Gastrocnemius medialis (tissue), 4 donors: ENCODE data around the gene GMPS. TPM values are rescaled to one million over a fixed set of nuclear protein-coding genes. Genes with fewer than 3 reads are reported as not detected.
"Not testable (repeated sequence)": the region's sequence is repeated elsewhere in the genome, so short reads cannot be mapped to it uniquely, and the experiment has no call there.

ENCODE experiments used
- ATAC-seq, 2 donors: fragments of 150-250 bp; one replicate each; pipeline ENCODE4 v1.9.1; 2016
- DNase-seq, 2 donors: peaks; one replicate each; pipeline ENCODE4 v3.0.0-alpha.2; 2019
- H3K27ac ChIP-seq, 4 donors: fragments of 200-600 bp; sonication (generic); 1 replicate in 1 of 4; 2 replicates in 3 of 4; pipeline ENCODE4 v1.5.1; 2016 to 2018; ENCODE audit warnings: mild to moderate bottlenecking in 2 of 4, moderate library complexity in 1 of 4
- H3K27me3 ChIP-seq, 3 donors: fragments of 200-600 bp; sonication (generic) in 2 of 3; 1 replicate in 1 of 3; 2 replicates in 2 of 3; pipeline versions ENCODE4 v1.5.1 to v1.6.0; 2016 to 2019; ENCODE audit warnings: mild to moderate bottlenecking in 1 of 3, moderate library complexity in 1 of 3
- H3K36me3 ChIP-seq, 2 donors: fragments of 200-600 bp; sonication (generic) in 1 of 2; one replicate each; pipeline ENCODE4 v1.5.1; 2017 to 2018
- H3K4me1 ChIP-seq, 2 donors: fragments of 200-600 bp; sonication (generic) in 1 of 2; one replicate each; pipeline ENCODE4 v1.5.1; 2016 to 2017; ENCODE audit warnings: mild to moderate bottlenecking in 2 of 2
- H3K4me3 ChIP-seq, 4 donors: fragments of 200-600 bp; sonication (generic) in 3 of 4; 1 replicate in 1 of 4; 2 replicates in 3 of 4; pipeline ENCODE4 v1.5.1; 2016 to 2019; ENCODE audit warnings: mild to moderate bottlenecking in 2 of 4
- H3K9me3 ChIP-seq, 3 donors: fragments of 200-600 bp; sonication (generic) in 2 of 3; 1 replicate in 1 of 3; 2 replicates in 2 of 3; pipeline ENCODE4 v1.5.1; 2016 to 2019
- CTCF ChIP-seq, 5 experiments: fragments of 450-650 bp in 3 of 5; fragments of 200-600 bp in 2 of 5; sonication (generic) in 2 of 5; IDR thresholded peaks in 4 of 5; conservative IDR thresholded peaks in 1 of 5; 1 replicate in 4 of 5; 2 replicates in 1 of 5; pipeline ENCODE4 v1.5.1; 2016 to 2019; ENCODE audit warnings: antibody characterized with exemption in 5 of 5, mild to moderate bottlenecking in 3 of 5, moderate library complexity in 3 of 5
- POLR2A ChIP-seq, 2 donors: fragments of 450-650 bp; IDR thresholded peaks; one replicate each; pipeline ENCODE4 v1.6.1; 2017; ENCODE audit warnings: antibody characterized with exemption in 2 of 2, mild to moderate bottlenecking in 2 of 2, moderate library complexity in 2 of 2
- in situ Hi-C, 4 donors: fragments of 200-750 bp; cut with MboI; loops; one replicate each; pipeline versions ENCODE4 v1.15.0 to v1.8.0; 2017; ENCODE audit warnings: low sequenced_read_pairs in 4 of 4
- intact Hi-C: fragments of 100-400 bp; cut with DNase I; formaldehyde crosslinking; loops from one replicate; pipeline ENCODE4 v1.15.1; 2023; ENCODE audit warnings: low total_unique reads
- total RNA-seq, 4 donors: library from RNA; depleted of rRNA; stranded (reverse); fragments of >200 nt; gene quantifications; one replicate each; pipeline versions ENCODE4 v1.1.0 to v1.2.3, GENCODE V29; 2016

Gene GMPS
- total RNA-seq, 4 donors from 2014 or later, result 26.7 to 34.7 (median 32.5) TPM

DNA sequence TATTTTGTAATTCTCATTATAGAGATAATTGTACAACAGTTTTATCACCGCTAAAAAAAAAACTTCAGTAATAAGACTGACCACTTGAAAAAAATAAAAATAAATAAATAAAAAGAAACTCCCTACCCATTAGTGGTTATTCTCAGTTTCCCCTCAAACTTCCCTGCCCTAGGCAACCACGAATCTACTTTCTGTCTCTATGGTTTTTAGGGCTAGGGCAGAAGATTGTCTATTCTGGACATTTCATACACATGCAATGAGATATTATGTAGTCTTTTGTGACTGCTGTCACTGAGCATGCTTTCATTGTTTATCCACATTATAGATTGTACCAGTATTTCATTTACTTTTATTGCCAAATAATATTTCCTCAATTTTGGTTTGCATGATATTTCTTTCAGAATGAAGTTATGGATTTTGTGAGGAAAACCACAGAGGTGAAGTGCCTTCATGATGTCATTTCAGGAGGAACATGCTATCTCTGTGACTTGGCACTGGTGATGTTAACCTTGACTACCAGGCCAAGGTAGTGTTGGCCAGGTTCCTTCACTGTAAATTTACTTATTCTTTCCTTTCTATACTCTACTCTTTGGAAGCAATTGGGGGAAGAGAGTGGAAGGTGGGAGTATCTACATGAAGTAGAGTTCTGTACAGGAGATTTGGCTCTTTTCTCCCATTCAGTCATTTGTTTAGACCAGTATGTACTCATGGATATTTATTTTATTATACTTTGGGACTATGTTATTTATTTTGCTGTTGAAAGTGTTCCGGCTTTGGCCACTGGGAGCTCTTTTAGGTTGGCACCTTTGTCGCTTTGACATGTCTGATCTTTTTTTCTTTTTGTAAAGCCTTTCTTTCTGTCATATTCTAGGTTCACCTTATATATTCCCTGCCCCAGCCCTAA, 86.3 kb downstream of the GMPS start:
- ATAC-seq (no peak), DNase-seq (no peak)
- TF ChIP-seq POLR2A (IDR thresholded peaks at IDR 0.05) (no peak), CTCF (IDR thresholded peaks at IDR 0.05 in 4 of 5, conservative IDR thresholded peaks at IDR 0.05 in 1 of 5) (no peak)
- intact Hi-C loops (no loop called here), in situ Hi-C loops (no loop called here)
- Histone ChIP-seq H3K36me3 (no peaks in the 10 kb centered on the region), H3K27me3 (no peaks in the 10 kb centered on the region), H3K27ac (no peak overlapping the region), H3K4me1 (no peaks in the 10 kb centered on the region), H3K4me3 (no peak overlapping the region), H3K9me3 (no peaks in the 10 kb centered on the region)

GRCh38 chr3:155957412-155957880, 87.0 kb downstream of the GMPS start:
- in situ Hi-C loops (no loop called here), intact Hi-C loops (no loop called here)
- H3K4me1 ChIP-seq, result no peaks in the 10 kb centered on the region
- TF ChIP-seq CTCF (IDR thresholded peaks at IDR 0.05 in 4 of 5, conservative IDR thresholded peaks at IDR 0.05 in 1 of 5), result no peak
- TF ChIP-seq POLR2A (IDR thresholded peaks at IDR 0.05), result no peak
- DNase-seq (no peak), ATAC-seq (no peak)
- H3K27ac ChIP-seq, result no peak overlapping the region
- no peaks in the 10 kb centered on the region for H3K27me3 ChIP-seq
- no peak overlapping the region for H3K4me3 ChIP-seq
- no peaks in the 10 kb centered on the region for H3K9me3 ChIP-seq
- no peaks in the 10 kb centered on the region for H3K36me3 ChIP-seq

DNA sequence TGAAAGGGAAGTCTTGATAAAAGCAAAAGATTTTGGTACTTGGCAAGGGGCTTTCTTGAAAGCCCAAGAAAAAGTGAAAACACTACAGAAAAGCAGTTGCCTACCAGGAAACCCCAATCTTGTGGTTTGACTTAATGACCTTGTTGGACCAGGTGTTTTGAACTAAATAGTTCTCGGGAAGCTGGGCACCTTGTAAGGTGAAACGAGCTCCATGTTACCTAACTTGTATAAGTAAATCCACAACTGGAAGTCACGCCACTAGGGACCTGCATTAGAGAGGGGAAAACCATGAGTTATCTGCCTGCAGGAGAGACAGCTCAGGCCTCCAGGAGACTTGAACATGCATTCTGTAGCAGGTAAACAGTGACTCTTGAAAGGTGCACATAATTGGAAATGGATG, 88.2 kb downstream of the GMPS start:
- no peaks in the 10 kb centered on the region for H3K9me3 ChIP-seq
- H3K36me3 ChIP-seq, result no peaks in the 10 kb centered on the region
- intact Hi-C loops (no loop called here), in situ Hi-C loops (no loop called here)
- H3K27me3 ChIP-seq, result no peaks in the 10 kb centered on the region
- TF ChIP-seq CTCF (IDR thresholded peaks at IDR 0.05 in 4 of 5, conservative IDR thresholded peaks at IDR 0.05 in 1 of 5), result no peak
- no peak for TF ChIP-seq POLR2A (IDR thresholded peaks at IDR 0.05)
- ATAC-seq, result no peak
- no peak for DNase-seq
- H3K4me3 ChIP-seq, result no peak overlapping the region
- H3K4me1 ChIP-seq, result no peaks in the 10 kb centered on the region
- no peak overlapping the region for H3K27ac ChIP-seq

GRCh38 chr3:155960060-155960459, 89.6 kb downstream of the GMPS start:
- no peak for ATAC-seq

GRCh38 chr3:155961044-155961443, 90.6 kb downstream of the GMPS start:
- H3K4me3 ChIP-seq, H3K9me3 ChIP-seq, DNase-seq, H3K36me3 ChIP-seq, in situ Hi-C loops, H3K4me1 ChIP-seq, H3K27me3 ChIP-seq, H3K27ac ChIP-seq, intact Hi-C loops, ATAC-seq: not testable (repeated sequence)

More at GRCh38 chr3:155960060-155960459, 89.6 kb downstream of the GMPS start:
- no peak for TF ChIP-seq CTCF (IDR thresholded peaks at IDR 0.05 in 4 of 5, conservative IDR thresholded peaks at IDR 0.05 in 1 of 5)
- TF ChIP-seq POLR2A (IDR thresholded peaks at IDR 0.05), result no peak
- intact Hi-C loops, result no loop called here
- H3K9me3 ChIP-seq, result no peaks in the 10 kb centered on the region
- no peak overlapping the region for H3K27ac ChIP-seq
- no peaks in the 10 kb centered on the region for H3K27me3 ChIP-seq
- H3K4me3 ChIP-seq, result no peak overlapping the region
- no peak for DNase-seq
- in situ Hi-C loops, result no loop called here
- H3K36me3 ChIP-seq, result no peaks in the 10 kb centered on the region
- no peaks in the 10 kb centered on the region for H3K4me1 ChIP-seq
